PC-9 (cell line): ENCODE results near the gene PIK3R3. TPM values are rescaled to one million over a fixed set of nuclear protein-coding genes. Genes with fewer than 3 reads are reported as not detected.
A peak's percentile ranks its signal among the peaks of the same experiment; 100 is the strongest.

ENCODE experiments used
- BruUV-seq: library from RNA; stranded (reverse); fragments of 400-500 nt; replicated peaks from 2 replicates; lab custom pipeline; 2021; lab: Mats Ljungman, UMichigan
- CTCF ChIA-PET: fragments of 300-600 bp; sonication (Branson Sonifier 250); formaldehyde crosslinking; loops from one replicate; lab custom pipeline; 2022; ENCODE audit warnings: antibody characterized with exemption; lab: Charles Lee
- POLR2A ChIA-PET: fragments of 300-600 bp; sonication (Branson Sonifier 250); formaldehyde crosslinking; loops from one replicate; lab custom pipeline; 2022; ENCODE audit warnings: antibody characterized with exemption; ENCODE audit not compliant: unreplicated experiment; lab: Charles Lee
- DNase-seq, 2 experiments: peaks; one replicate each; pipeline versions ENCODE4 v3.0.0 to v3.0.0-alpha.2; 2015 to 2022; ENCODE audit warnings: mixed read lengths in 1 of 2
- H2AFZ ChIP-seq: fragments of 200-600 bp; sonication (generic); 2 replicates; pipeline ENCODE4 v1.8.1; 2017; ENCODE audit warnings: antibody characterized with exemption
- H3F3A ChIP-seq: fragments of 200-600 bp; sonication (generic); 2 replicates; pipeline ENCODE4 v1.8.1; 2017; ENCODE audit warnings: antibody characterized with exemption, mild to moderate bottlenecking, low read depth; ENCODE audit not compliant: insufficient read depth
- H3K27ac ChIP-seq: fragments of 200-600 bp; sonication (generic); 2 replicates; pipeline ENCODE4 v1.6.1; 2016; ENCODE audit warnings: mixed run types
- H3K27me3 ChIP-seq: fragments of 200-600 bp; sonication (generic); 2 replicates; pipeline ENCODE4 v1.6.1; 2016; ENCODE audit warnings: low read depth, mixed run types; ENCODE audit not compliant: insufficient read depth
- H3K36me3 ChIP-seq: fragments of 200-600 bp; sonication (generic); 2 replicates; pipeline ENCODE4 v1.6.1; 2016; ENCODE audit warnings: low read depth, mixed run types
- H3K4me1 ChIP-seq: fragments of 200-600 bp; sonication (generic); replicated peaks from 2 replicates; pipeline ENCODE4 v1.6.1; 2016; ENCODE audit warnings: mixed run types; ENCODE audit not compliant: insufficient read depth
- H3K4me2 ChIP-seq: fragments of 200-600 bp; sonication (generic); 2 replicates; pipeline ENCODE4 v1.6.1; 2017; ENCODE audit warnings: mixed run types
- H3K4me3 ChIP-seq: fragments of 200-600 bp; sonication (generic); 2 replicates; pipeline ENCODE4 v1.6.1; 2016; ENCODE audit warnings: mixed run types
- H3K79me2 ChIP-seq: fragments of 200-600 bp; sonication (generic); 2 replicates; pipeline ENCODE4 v1.6.1; 2017; ENCODE audit warnings: low read depth, mixed run types
- H3K9me2 ChIP-seq: fragments of 200-600 bp; sonication (generic); 2 replicates; pipeline ENCODE4 v1.8.1; 2017; ENCODE audit warnings: mild to moderate bottlenecking; ENCODE audit not compliant: insufficient read depth
- H3K9me3 ChIP-seq: fragments of 200-600 bp; sonication (generic); 2 replicates; pipeline ENCODE4 v1.8.1; 2016; ENCODE audit warnings: low read depth; ENCODE audit not compliant: insufficient read depth
- H4K20me1 ChIP-seq: fragments of 200-600 bp; sonication (generic); 2 replicates; pipeline ENCODE4 v1.8.1; 2017; ENCODE audit not compliant: insufficient read depth
- EZH2 ChIP-seq: fragments of 200-600 bp; sonication (generic); IDR thresholded peaks from 2 replicates; pipeline ENCODE4 v1.8.0; 2017; ENCODE audit warnings: antibody characterized with exemption, low read depth
- intact Hi-C: fragments of 100-400 bp; cut with micrococcal nuclease; formaldehyde crosslinking; loops from one replicate; pipeline ENCODE4 v1.10.0; 2022; ENCODE audit not compliant: unreplicated experiment
- total RNA-seq: library from RNA; stranded (reverse); gene quantifications from 2 replicates; pipeline ENCODE4 v1.2.3, GENCODE V29; 2021
- TF ChIP-seq, protein P1 (sequence below): fragments of 200-600 bp; sonication (generic); conservative IDR thresholded peaks from 2 replicates; pipeline ENCODE4 v1.6.1; 2017; ENCODE audit warnings: mixed run types, antibody characterized with exemption, mild to moderate bottlenecking, moderate library complexity

PIK3R3 gene
- total RNA-seq, 1 experiment from 2014 or later: 44.2 TPM

DNA sequence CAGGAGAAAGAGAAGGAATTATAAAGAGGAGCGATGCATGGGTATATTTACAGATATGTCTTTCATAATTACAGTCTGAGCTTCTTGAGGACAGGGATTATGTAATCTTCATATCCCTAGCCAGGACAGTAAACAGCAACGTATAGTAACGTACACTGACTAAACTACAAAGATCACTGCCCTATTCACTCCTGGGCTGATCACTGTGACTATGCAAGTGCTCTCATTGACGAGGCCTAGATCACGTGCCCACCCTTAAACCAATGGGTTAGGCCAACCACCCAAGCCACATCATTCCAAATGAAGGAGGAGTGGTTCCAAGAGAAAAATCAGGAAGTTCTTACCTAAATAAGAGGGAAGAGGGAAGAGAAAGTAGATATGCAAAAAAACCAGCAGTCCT lies 18.5 kb downstream of the PIK3R3 start:
- no peaks in the 10 kb centered on the region for H3K27me3 ChIP-seq
- no peak overlapping the region for H3K27ac ChIP-seq
- BruUV-seq: no TSS peak
- peaks cover 17% of the 10 kb centered on the region; the same call in 1 of the 2 replicates for H3K4me1 ChIP-seq
- H3K9me3 ChIP-seq: no peaks in the 10 kb centered on the region
- no peak overlapping the region for H3K4me2 ChIP-seq
- H3K36me3 ChIP-seq: 0 out of 2 replicates have a peak, but pooled peaks cover 17% of the 10 kb centered on the region
- H3K79me2 ChIP-seq: peaks cover 99% of the 10 kb centered on the region
- peaks cover 47% of the 10 kb centered on the region for H3F3A ChIP-seq
- intact Hi-C loops: no loop called here
- no peak overlapping the region for H2AFZ ChIP-seq
- no peak overlapping the region for H3K4me3 ChIP-seq
- no peak for DNase-seq
- TF ChIP-seq EZH2: no peak
- TF ChIP-seq, protein P1, sequence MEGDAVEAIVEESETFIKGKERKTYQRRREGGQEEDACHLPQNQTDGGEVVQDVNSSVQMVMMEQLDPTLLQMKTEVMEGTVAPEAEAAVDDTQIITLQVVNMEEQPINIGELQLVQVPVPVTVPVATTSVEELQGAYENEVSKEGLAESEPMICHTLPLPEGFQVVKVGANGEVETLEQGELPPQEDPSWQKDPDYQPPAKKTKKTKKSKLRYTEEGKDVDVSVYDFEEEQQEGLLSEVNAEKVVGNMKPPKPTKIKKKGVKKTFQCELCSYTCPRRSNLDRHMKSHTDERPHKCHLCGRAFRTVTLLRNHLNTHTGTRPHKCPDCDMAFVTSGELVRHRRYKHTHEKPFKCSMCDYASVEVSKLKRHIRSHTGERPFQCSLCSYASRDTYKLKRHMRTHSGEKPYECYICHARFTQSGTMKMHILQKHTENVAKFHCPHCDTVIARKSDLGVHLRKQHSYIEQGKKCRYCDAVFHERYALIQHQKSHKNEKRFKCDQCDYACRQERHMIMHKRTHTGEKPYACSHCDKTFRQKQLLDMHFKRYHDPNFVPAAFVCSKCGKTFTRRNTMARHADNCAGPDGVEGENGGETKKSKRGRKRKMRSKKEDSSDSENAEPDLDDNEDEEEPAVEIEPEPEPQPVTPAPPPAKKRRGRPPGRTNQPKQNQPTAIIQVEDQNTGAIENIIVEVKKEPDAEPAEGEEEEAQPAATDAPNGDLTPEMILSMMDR: no peak
- CTCF ChIA-PET: no interaction called here
- no peaks in the 10 kb centered on the region for H3K9me2 ChIP-seq
- peaks cover 51% of the 10 kb centered on the region for H4K20me1 ChIP-seq
- POLR2A ChIA-PET: no interaction called here

DNA sequence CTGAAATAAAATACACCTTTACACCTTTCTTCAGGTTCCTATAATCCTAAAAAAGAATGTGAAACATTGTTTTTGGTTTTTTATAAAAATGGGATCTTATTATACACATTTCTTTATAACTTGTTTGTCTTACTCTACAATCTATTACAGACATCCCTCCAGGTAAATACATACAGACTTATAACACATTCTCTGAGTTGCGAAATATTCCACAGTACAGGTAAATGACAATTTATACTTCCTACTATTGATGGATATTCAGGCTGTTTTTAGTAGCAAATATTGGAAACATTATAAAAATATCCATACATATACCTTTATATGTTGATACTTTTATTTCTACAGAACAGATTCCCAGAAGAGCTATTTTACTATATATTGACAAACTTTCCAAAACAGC lies 20.3 kb downstream of the PIK3R3 start:
- CTCF ChIA-PET: no interaction called here
- Histone ChIP-seq H3K27me3 (no peaks in the 10 kb centered on the region), H3K9me3 (no peaks in the 10 kb centered on the region), H2AFZ (no peak overlapping the region), H3K27ac (no peak overlapping the region), H4K20me1 (peaks cover 42% of the 10 kb centered on the region), H3K4me1 (peaks cover 17% of the 10 kb centered on the region; the same call in 1 of the 2 replicates), H3F3A (peaks cover 48% of the 10 kb centered on the region), H3K4me3 (no peak overlapping the region), H3K79me2 (peaks cover 99% of the 10 kb centered on the region), H3K9me2 (no peaks in the 10 kb centered on the region), H3K4me2 (no peak overlapping the region), H3K36me3 (0 out of 2 replicates have a peak, but pooled peaks cover 17% of the 10 kb centered on the region)
- intact Hi-C loops: no loop called here
- no TSS peak for BruUV-seq
- DNase-seq: no peak
- POLR2A ChIA-PET: interaction anchor here (0.7 kb wide), 1 partner anchor 37 kb away, joined by 5 read pairs; no protein-coding TSS in a partner anchor
- TF ChIP-seq EZH2: no peak
- TF ChIP-seq, protein P1: no peak

- POLR2A ChIA-PET: no interaction called here
Measured at GRCh38 chr1:46110521-46110920, 21.9 kb downstream of the PIK3R3 start.

More at GRCh38 chr1:46110521-46110920, 21.9 kb downstream of the PIK3R3 start:
- Histone ChIP-seq H3K9me2 (no peaks in the 10 kb centered on the region), H3K79me2 (peaks cover 100% of the 10 kb centered on the region), H3K4me2 (no peak overlapping the region), H3K4me3 (no peak overlapping the region), H3F3A (peaks cover 57% of the 10 kb centered on the region), H2AFZ (no peak overlapping the region), H3K27ac (peak overlapping the region; percentile 5; the same call in 1 of the 2 replicates), H3K36me3 (0 out of 2 replicates have a peak, but pooled peaks cover 14% of the 10 kb centered on the region), H4K20me1 (peaks cover 35% of the 10 kb centered on the region), H3K27me3 (no peaks in the 10 kb centered on the region), H3K9me3 (no peaks in the 10 kb centered on the region), H3K4me1 (peaks cover 17% of the 10 kb centered on the region; the same call in 1 of the 2 replicates)
- no TSS peak for BruUV-seq
- TF ChIP-seq EZH2: no peak
- TF ChIP-seq, protein P1: no peak
- DNase-seq: no peak
- intact Hi-C loops: no loop called here
- CTCF ChIA-PET: no interaction called here
